OCI-LY3 (cell line): ENCODE measurements around the gene DNAJB1.

Experiments used
- EZH2phosphoT487 ChIP-seq: fragments of 200-600 bp; shearing (Covaris generic); IDR thresholded peaks from 2 replicates; pipeline ENCODE4 v1.6.1; 2018; ENCODE audit warnings: antibody characterized with exemption, mixed run types, low read depth
- TF ChIP-seq, protein P1 (sequence below): fragments of 200-600, 300-600 bp; sonication (generic); IDR thresholded peaks from 2 replicates; pipeline ENCODE4 v1.5.1; 2014; ENCODE audit warnings: antibody characterized with exemption, low read length, low read depth

DNA sequence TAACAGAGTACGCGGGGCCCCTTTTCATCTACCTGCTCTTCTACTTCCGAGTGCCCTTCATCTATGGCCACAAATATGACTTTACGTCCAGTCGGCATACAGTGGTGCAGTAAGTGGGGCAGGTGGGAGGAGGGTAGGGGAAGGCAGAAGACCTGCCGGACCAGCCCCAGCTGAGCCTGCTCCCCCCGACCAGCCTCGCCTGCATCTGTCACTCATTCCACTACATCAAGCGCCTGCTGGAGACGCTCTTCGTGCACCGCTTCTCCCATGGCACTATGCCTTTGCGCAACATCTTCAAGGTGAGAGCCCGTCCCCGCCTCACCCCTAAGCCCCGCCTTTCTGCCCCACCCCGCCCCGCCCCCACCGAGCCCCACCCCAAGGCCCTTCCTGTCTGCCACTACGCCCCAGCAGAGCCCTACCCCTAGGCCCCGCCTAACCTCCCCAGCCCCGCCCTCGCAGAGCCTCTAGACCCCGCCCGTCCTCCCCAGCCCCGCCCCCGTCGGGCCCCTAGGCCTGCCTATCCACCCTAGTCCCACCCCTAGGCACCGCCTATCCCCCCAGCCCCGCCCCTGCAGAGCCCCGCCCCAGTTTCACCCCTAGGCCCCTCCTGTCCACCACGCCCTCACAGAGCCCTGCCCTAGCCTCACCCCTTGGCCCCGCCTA lies 45.9 kb upstream of the DNAJB1 start:
- TF ChIP-seq, protein P1, sequence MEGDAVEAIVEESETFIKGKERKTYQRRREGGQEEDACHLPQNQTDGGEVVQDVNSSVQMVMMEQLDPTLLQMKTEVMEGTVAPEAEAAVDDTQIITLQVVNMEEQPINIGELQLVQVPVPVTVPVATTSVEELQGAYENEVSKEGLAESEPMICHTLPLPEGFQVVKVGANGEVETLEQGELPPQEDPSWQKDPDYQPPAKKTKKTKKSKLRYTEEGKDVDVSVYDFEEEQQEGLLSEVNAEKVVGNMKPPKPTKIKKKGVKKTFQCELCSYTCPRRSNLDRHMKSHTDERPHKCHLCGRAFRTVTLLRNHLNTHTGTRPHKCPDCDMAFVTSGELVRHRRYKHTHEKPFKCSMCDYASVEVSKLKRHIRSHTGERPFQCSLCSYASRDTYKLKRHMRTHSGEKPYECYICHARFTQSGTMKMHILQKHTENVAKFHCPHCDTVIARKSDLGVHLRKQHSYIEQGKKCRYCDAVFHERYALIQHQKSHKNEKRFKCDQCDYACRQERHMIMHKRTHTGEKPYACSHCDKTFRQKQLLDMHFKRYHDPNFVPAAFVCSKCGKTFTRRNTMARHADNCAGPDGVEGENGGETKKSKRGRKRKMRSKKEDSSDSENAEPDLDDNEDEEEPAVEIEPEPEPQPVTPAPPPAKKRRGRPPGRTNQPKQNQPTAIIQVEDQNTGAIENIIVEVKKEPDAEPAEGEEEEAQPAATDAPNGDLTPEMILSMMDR = no peak
- TF ChIP-seq EZH2phosphoT487 = no peak
